SK-N-SH (cell line): ENCODE measurements around the gene ST8SIA6. TPM values are rescaled to one million over a fixed set of nuclear protein-coding genes. Genes with fewer than 3 reads are reported as not detected.

Experiments used
- CTCF ChIA-PET: fragments of 300-600, 350-600 bp; formaldehyde crosslinking; extraction: SDS; loops from one replicate; lab custom pipeline; 2021; lab: Yijun Ruan, JAX
- POLR2A ChIA-PET: fragments of 350-600 bp; sonication (Branson Sonifier 250); formaldehyde crosslinking; extraction: SDS; loops from one replicate; lab custom pipeline; 2020; ENCODE audit warnings: antibody characterized with exemption, inconsistent platforms; lab: Yijun Ruan, JAX
- DNase-seq: peaks from one replicate; pipeline ENCODE4 v3.0.0; 2012
- H2AFZ ChIP-seq: fragments of 200-600 bp; sonication (generic); 2 replicates; pipeline ENCODE4 v1.8.1; 2016; ENCODE audit warnings: antibody characterized with exemption, mild to moderate bottlenecking, low read depth
- H3F3A ChIP-seq: fragments of 200-600 bp; sonication (generic); replicated peaks from 2 replicates; pipeline ENCODE3; 2016; ENCODE audit warnings: antibody characterized with exemption, mild to moderate bottlenecking; ENCODE audit not compliant: insufficient read depth
- H3K27ac ChIP-seq, 2 experiments: fragments of 200-500 bp in 1 of 2; fragments of 200-600 bp in 1 of 2; sonication (Bioruptor generic) in 1 of 2; sonication (generic), shearing (Covaris generic) in 1 of 2; 2 replicates each; pipeline versions ENCODE4 v1.5.1 to v1.6.1; 2014 to 2016; ENCODE audit warnings: low read depth in 2 of 2, inconsistent platforms in 1 of 2, low read length in 1 of 2, mild to moderate bottlenecking in 1 of 2, mixed read lengths in 1 of 2
- H3K27me3 ChIP-seq: fragments of 200-600 bp; sonication (generic), shearing (Covaris generic); 2 replicates; pipeline ENCODE4 v1.6.1; 2016; ENCODE audit warnings: mixed run types; ENCODE audit not compliant: insufficient read depth
- H3K36me3 ChIP-seq, 2 experiments: fragments of 200-500 bp in 1 of 2; fragments of 200-600 bp in 1 of 2; sonication (Bioruptor generic) in 1 of 2; sonication (generic) in 1 of 2; replicated peaks in 1 of 2; 2 replicates each; pipeline versions ENCODE3 to v1.5.1; 2014 to 2016; ENCODE audit warnings: low read length in 1 of 2, mild to moderate bottlenecking in 1 of 2; ENCODE audit not compliant: insufficient read depth in 2 of 2, control insufficient read depth in 1 of 2
- H3K4me1 ChIP-seq, 2 experiments: fragments of 200-500 bp in 1 of 2; fragments of 200-600 bp in 1 of 2; sonication (Bioruptor generic) in 1 of 2; sonication (generic), shearing (Covaris generic) in 1 of 2; 2 replicates each; pipeline versions ENCODE4 v1.5.1 to v1.6.1; 2014 to 2016; ENCODE audit warnings: low read depth in 1 of 2, low read length in 1 of 2, mixed run types in 1 of 2; ENCODE audit not compliant: insufficient read depth in 2 of 2, control insufficient read depth in 1 of 2
- H3K4me2 ChIP-seq: fragments of 200-600 bp; sonication (generic), shearing (Covaris generic); 2 replicates; pipeline ENCODE4 v1.6.1; 2017; ENCODE audit warnings: mixed run types
- H3K4me3 ChIP-seq, 2 experiments: fragments of 200-500 bp in 1 of 2; fragments of 200-600 bp in 1 of 2; sonication (Bioruptor generic) in 1 of 2; sonication (generic), shearing (Covaris generic) in 1 of 2; 2 replicates each; pipeline versions ENCODE4 v1.5.1 to v1.8.1; 2014 to 2016; ENCODE audit warnings: low read depth in 2 of 2, inconsistent platforms in 1 of 2, low read length in 1 of 2, mild to moderate bottlenecking in 1 of 2, mixed read lengths in 1 of 2, moderate library complexity in 1 of 2
- H3K79me2 ChIP-seq: fragments of 200-600 bp; sonication (generic); 2 replicates; pipeline ENCODE4 v1.8.1; 2017; ENCODE audit warnings: mild to moderate bottlenecking; ENCODE audit not compliant: insufficient read depth
- H3K9ac ChIP-seq: fragments of 200-600 bp; sonication (generic); 2 replicates; pipeline ENCODE4 v1.6.1; 2017; ENCODE audit warnings: mixed run types
- H3K9me2 ChIP-seq: fragments of 200-600 bp; sonication (generic); 2 replicates; pipeline ENCODE4 v1.6.1; 2017; ENCODE audit warnings: mixed run types
- H3K9me3 ChIP-seq: fragments of 200-600 bp; sonication (generic); 2 replicates; pipeline ENCODE4 v1.6.1; 2017; ENCODE audit warnings: mixed run types, mild to moderate bottlenecking, moderate library complexity
- H4K20me1 ChIP-seq: fragments of 200-600 bp; sonication (generic); 2 replicates; pipeline ENCODE4 v1.6.1; 2017; ENCODE audit warnings: mild to moderate bottlenecking, mixed run types; ENCODE audit not compliant: insufficient read depth
- ELF1 ChIP-seq: IDR thresholded peaks from 2 replicates; pipeline ENCODE4 v1.4.0; 2012
- EZH2phosphoT487 ChIP-seq: fragments of 200-600 bp; sonication (generic); IDR thresholded peaks from 2 replicates; pipeline ENCODE4 v1.6.1; 2017; ENCODE audit warnings: low read depth, mixed run types, mild to moderate bottlenecking, antibody characterized with exemption, moderate library complexity, borderline replicate concordance
- FOSL2 ChIP-seq: IDR thresholded peaks from 2 replicates; pipeline ENCODE4 v1.4.0; 2012; ENCODE audit warnings: low read depth, mild to moderate bottlenecking, moderate library complexity, borderline replicate concordance
- FOXJ3 ChIP-seq: sonication (generic); formaldehyde crosslinking; IDR thresholded peaks from 2 replicates; pipeline ENCODE4 v1.5.1; 2020; ENCODE audit warnings: mild to moderate bottlenecking, missing genetic modification reagents
- FOXM1 ChIP-seq: IDR thresholded peaks from 2 replicates; pipeline ENCODE4 v1.4.0; 2012; ENCODE audit warnings: low read depth, mild to moderate bottlenecking
- GATA2 ChIP-seq: sonication (generic); formaldehyde crosslinking; IDR thresholded peaks from 2 replicates; pipeline ENCODE4 v1.5.0; 2020; ENCODE audit warnings: mild to moderate bottlenecking, missing genetic modification reagents
- JUND ChIP-seq: IDR thresholded peaks from 2 replicates; pipeline ENCODE4 v1.4.0; 2012
- MEF2A ChIP-seq: IDR thresholded peaks from 2 replicates; pipeline ENCODE4 v1.4.0; 2012; ENCODE audit warnings: low read depth, borderline replicate concordance
- NFIC ChIP-seq: IDR thresholded peaks from 2 replicates; pipeline ENCODE4 v1.4.0; 2012; ENCODE audit warnings: borderline replicate concordance
- NRF1 ChIP-seq: IDR thresholded peaks from 2 replicates; pipeline ENCODE4 v1.6.1; 2012; ENCODE audit warnings: low read depth, mild to moderate bottlenecking, low read length
- POLR2AphosphoS5 ChIP-seq: IDR thresholded peaks from 2 replicates; pipeline ENCODE4 v1.6.1; 2012; ENCODE audit warnings: low read depth, low read length
- RFX5 ChIP-seq: IDR thresholded peaks from 2 replicates; pipeline ENCODE4 v1.6.1; 2012; ENCODE audit warnings: mild to moderate bottlenecking, improper control_type of control experiment, low read length
- RXRA ChIP-seq: IDR thresholded peaks from 2 replicates; pipeline ENCODE4 v1.4.0; 2012; ENCODE audit warnings: low read depth, mild to moderate bottlenecking, borderline replicate concordance
- SIN3A ChIP-seq: IDR thresholded peaks from 2 replicates; pipeline ENCODE4 v1.6.1; 2012; ENCODE audit warnings: low read depth, mild to moderate bottlenecking, low read length, moderate library complexity, borderline replicate concordance
- TAF1 ChIP-seq: IDR thresholded peaks from 2 replicates; pipeline ENCODE4 v1.6.1; 2012; ENCODE audit warnings: low read depth, mild to moderate bottlenecking, low read length, moderate library complexity, borderline replicate concordance
- TEAD4 ChIP-seq: IDR thresholded peaks from 2 replicates; pipeline ENCODE4 v1.4.0; 2012; ENCODE audit warnings: mild to moderate bottlenecking, borderline replicate concordance; ENCODE audit not compliant: insufficient read depth
- WGBS: methylation state at CpG from one replicate; pipeline ENCODE4 v1.1.6; 2017; ENCODE audit warnings: low lambda C conversion rate; 5-methylcytosine and 5-hydroxymethylcytosine counted together
- polyA plus RNA-seq, 3 experiments: library from polyadenylated mRNA; depleted of rRNA; stranded (reverse); fragments of >200 nt; gene quantifications; 2 replicates each; pipeline ENCODE4 v1.2.3, GENCODE V29; 2012
- TF ChIP-seq, protein P1 (sequence below): IDR thresholded peaks from 2 replicates; pipeline ENCODE4 v1.4.0; 2012; ENCODE audit warnings: low read depth, borderline replicate concordance
- TF ChIP-seq, protein P2 (sequence below): IDR thresholded peaks from 2 replicates; pipeline ENCODE4 v1.6.1; 2012; ENCODE audit warnings: mild to moderate bottlenecking, low read depth, low read length, moderate library complexity
- TF ChIP-seq, protein P3 (sequence below): fragments of 150-350 bp; IDR thresholded peaks from 2 replicates; pipeline ENCODE4 v1.6.1; 2017; ENCODE audit warnings: antibody characterized with exemption, low read length, low read depth, borderline replicate concordance
- TF ChIP-seq, protein P4 (sequence below): IDR thresholded peaks from 2 replicates; pipeline ENCODE4 v1.4.0; 2012; ENCODE audit warnings: low read depth, borderline replicate concordance

ST8SIA6 gene
- polyA plus RNA-seq, 1 of the 3 experiments (the other 2 are of a cell fraction), result 0.03 TPM

DNA sequence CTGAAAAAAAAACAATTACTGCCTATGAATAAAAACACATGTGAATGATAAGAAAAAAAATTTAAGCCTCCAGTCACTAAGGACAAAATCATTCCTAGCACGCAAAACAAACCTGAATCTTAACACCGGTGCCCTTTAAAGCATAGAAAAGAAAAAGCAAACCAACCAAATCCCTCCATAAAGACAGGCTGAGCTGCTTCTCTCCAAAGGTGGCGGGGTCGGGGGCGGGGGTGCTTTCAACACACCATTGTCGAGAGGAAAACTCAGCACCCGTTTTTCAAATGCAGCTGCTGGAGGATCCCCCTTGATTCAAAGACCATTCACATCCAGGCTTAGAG lies 1.4 kb downstream of the ST8SIA6 start (continued):
- TF ChIP-seq MEF2A (no peak), TEAD4 (no peak), RXRA (no peak), FOSL2 (no peak), NFIC (no peak), GATA2 (CRISPR knock-in tag) (no peak), RFX5 (no peak)
- TF ChIP-seq, protein P1, sequence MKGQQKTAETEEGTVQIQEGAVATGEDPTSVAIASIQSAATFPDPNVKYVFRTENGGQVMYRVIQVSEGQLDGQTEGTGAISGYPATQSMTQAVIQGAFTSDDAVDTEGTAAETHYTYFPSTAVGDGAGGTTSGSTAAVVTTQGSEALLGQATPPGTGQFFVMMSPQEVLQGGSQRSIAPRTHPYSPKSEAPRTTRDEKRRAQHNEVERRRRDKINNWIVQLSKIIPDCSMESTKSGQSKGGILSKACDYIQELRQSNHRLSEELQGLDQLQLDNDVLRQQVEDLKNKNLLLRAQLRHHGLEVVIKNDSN, result no peak
- TF ChIP-seq, protein P2, sequence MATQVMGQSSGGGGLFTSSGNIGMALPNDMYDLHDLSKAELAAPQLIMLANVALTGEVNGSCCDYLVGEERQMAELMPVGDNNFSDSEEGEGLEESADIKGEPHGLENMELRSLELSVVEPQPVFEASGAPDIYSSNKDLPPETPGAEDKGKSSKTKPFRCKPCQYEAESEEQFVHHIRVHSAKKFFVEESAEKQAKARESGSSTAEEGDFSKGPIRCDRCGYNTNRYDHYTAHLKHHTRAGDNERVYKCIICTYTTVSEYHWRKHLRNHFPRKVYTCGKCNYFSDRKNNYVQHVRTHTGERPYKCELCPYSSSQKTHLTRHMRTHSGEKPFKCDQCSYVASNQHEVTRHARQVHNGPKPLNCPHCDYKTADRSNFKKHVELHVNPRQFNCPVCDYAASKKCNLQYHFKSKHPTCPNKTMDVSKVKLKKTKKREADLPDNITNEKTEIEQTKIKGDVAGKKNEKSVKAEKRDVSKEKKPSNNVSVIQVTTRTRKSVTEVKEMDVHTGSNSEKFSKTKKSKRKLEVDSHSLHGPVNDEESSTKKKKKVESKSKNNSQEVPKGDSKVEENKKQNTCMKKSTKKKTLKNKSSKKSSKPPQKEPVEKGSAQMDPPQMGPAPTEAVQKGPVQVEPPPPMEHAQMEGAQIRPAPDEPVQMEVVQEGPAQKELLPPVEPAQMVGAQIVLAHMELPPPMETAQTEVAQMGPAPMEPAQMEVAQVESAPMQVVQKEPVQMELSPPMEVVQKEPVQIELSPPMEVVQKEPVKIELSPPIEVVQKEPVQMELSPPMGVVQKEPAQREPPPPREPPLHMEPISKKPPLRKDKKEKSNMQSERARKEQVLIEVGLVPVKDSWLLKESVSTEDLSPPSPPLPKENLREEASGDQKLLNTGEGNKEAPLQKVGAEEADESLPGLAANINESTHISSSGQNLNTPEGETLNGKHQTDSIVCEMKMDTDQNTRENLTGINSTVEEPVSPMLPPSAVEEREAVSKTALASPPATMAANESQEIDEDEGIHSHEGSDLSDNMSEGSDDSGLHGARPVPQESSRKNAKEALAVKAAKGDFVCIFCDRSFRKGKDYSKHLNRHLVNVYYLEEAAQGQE, result no peak

DNA sequence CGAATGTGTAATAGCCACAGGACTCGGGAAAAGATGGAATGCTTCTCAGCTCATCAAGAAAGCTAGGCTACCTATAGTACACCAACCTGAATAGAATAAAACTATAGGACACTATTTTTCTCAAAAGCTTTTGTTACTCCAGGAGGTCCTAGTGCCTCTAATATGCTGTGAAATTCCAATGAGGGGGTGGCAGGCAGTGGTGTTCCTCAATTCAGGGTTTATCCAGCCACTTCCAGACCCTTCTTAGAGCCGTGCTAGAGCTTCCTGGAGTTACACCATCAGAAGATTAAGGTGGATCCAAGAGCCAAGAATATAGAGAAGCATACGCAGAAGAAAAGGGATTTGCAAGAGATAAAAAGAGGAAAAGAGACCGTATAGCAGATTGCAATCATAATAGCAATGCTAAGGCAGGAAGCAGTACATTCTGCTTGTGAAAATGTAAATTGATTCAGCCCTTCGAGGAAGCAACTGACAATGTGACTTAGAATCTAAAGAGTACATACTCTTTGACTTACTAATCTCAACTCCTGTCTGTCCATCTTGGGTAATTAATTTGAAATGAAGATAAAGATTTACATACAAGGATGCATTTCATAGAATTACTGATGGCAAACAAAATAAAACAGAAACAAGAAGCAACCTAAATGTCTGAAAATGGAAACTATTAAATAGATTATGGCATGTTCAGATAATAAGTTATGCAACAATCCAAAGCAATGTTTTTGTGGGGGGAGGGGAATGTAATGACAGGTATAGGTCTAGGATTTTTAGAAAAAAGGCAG lies 2.1 kb downstream of the ST8SIA6 start:
- 69% methylated on average over 6 of the region's 6 CpGs for WGBS
- DNase-seq, result no peak
- Histone ChIP-seq H3K27me3 (no peaks in the 10 kb centered on the region), H3K4me1 (peaks cover 0 to 5% of the 10 kb centered on the region in 2 experiments; a peak in 2 of 4 replicates), H3K79me2 (no peaks in the 10 kb centered on the region), H4K20me1 (no peaks in the 10 kb centered on the region), H3K9me3 (no peaks in the 10 kb centered on the region; the same call in none of the 2 replicates), H3F3A (peaks cover 5% of the 10 kb centered on the region), H3K9ac (no peak overlapping the region), H3K4me3 (no peak overlapping the region), H2AFZ (no peak overlapping the region), H3K9me2 (no peaks in the 10 kb centered on the region), H3K27ac (no peak overlapping the region), H3K4me2 (no peak overlapping the region), H3K36me3 (no peaks in the 10 kb centered on the region)
- no peak for TF ChIP-seq FOXJ3
- TF ChIP-seq RFX5, result no peak
- TF ChIP-seq NFIC, result no peak
- no peak for TF ChIP-seq TAF1
- no peak for TF ChIP-seq JUND
- TF ChIP-seq NRF1, result no peak
- no peak for TF ChIP-seq MEF2A
- TF ChIP-seq, protein P1, result no peak
- no peak for TF ChIP-seq SIN3A
- TF ChIP-seq, protein P3, sequence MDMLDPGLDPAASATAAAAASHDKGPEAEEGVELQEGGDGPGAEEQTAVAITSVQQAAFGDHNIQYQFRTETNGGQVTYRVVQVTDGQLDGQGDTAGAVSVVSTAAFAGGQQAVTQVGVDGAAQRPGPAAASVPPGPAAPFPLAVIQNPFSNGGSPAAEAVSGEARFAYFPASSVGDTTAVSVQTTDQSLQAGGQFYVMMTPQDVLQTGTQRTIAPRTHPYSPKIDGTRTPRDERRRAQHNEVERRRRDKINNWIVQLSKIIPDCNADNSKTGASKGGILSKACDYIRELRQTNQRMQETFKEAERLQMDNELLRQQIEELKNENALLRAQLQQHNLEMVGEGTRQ, result no peak
- TF ChIP-seq EZH2phosphoT487, result no peak
- TF ChIP-seq FOSL2, result no peak
- TF ChIP-seq, protein P4, sequence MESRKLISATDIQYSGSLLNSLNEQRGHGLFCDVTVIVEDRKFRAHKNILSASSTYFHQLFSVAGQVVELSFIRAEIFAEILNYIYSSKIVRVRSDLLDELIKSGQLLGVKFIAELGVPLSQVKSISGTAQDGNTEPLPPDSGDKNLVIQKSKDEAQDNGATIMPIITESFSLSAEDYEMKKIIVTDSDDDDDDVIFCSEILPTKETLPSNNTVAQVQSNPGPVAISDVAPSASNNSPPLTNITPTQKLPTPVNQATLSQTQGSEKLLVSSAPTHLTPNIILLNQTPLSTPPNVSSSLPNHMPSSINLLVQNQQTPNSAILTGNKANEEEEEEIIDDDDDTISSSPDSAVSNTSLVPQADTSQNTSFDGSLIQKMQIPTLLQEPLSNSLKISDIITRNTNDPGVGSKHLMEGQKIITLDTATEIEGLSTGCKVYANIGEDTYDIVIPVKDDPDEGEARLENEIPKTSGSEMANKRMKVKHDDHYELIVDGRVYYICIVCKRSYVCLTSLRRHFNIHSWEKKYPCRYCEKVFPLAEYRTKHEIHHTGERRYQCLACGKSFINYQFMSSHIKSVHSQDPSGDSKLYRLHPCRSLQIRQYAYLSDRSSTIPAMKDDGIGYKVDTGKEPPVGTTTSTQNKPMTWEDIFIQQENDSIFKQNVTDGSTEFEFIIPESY, result no peak
- no peak for TF ChIP-seq ELF1
- TF ChIP-seq POLR2AphosphoS5, result no peak
- TF ChIP-seq FOXM1, result no peak
- POLR2A ChIA-PET, result no interaction called here
- CTCF ChIA-PET, result interaction anchor here (1.1 to 2.4 kb wide), 3 partner anchors 13 to 21 kb away, joined by 3 to 6 read pairs (median 3); no protein-coding TSS in a partner anchor
